ENCODE data around the gene PARVB.
A peak's percentile ranks its signal among the peaks of the same experiment; 100 is the strongest.

PARVB gene

DNA sequence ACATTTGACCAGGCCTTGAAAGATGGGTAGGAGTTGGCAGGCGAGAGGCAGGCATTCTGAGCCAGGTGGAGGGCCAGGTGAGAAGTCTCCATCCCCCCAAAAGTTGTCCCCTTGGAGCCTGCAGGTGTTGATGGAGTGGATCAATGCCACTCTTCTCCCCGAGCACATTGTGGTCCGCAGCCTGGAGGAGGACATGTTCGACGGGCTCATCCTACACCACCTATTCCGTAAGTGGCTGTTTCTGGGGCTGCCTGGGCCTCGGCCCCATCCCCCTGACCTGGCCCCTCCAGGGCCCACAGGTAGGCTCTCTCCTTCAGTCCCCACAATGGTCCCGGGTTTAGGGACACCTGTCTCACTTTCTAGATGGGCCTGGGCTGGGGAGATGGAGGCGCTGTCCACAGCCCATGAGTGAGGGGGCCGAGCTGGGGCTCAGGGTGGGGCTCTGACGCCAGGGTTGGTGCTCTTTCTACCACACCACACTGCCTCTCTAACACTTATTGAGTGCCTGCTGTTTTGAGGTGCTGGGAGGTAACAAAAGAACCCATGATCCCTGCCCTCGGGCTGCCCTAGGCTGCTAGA, 163.6 kb downstream of the PARVB start:
- DNase-seq = no peak

DNA sequence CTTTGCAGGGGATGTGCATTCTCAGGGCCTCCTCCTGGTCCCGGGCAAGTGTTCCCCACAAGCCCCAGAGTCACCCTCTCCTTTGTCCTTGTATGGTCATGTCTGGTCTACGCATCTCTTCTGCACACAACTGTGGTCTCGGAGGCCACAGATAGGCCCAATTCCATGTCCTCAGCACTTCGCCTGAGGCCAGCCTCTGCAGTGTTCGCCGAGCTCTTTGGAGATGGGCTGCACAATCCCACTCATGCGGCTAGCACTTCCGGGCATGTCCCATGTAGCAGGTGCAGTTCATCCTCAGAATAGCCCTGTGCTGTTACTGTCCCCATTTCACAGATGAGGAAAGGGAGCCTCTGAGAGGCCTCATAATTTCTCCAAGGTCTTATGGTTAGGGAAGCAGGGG, 164.2 kb downstream of the PARVB start:
- no peak for DNase-seq

DNA sequence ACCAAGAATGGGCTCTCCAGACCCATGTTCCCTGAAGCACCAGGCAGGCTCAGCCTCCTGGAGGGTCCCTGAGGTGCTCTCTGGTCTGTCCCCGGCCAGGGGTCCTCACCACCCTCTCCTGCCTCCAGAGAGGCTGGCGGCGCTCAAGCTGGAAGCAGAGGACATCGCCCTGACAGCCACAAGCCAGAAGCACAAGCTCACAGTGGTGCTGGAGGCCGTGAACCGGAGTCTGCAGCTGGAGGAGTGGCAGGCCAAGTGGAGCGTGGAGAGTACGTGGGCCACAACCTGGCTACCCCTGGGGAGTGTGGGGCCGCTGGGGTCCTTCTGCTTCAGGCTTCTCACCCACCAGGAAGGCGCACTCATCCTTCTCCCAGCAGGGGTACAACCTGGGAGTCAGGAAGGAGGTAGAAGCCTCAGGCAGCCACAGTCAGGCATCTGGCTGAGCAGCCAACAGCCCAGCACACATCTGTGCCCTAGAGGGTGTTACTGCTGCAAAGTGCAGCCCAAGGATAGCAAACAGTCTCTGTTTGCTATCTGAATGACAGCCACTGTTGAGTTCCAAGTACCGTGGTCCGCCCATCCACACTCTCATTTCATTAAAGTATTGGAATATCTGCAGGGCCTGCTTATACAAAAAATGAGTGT, 165.0 kb downstream of the PARVB start:
- no peak for DNase-seq

DNA sequence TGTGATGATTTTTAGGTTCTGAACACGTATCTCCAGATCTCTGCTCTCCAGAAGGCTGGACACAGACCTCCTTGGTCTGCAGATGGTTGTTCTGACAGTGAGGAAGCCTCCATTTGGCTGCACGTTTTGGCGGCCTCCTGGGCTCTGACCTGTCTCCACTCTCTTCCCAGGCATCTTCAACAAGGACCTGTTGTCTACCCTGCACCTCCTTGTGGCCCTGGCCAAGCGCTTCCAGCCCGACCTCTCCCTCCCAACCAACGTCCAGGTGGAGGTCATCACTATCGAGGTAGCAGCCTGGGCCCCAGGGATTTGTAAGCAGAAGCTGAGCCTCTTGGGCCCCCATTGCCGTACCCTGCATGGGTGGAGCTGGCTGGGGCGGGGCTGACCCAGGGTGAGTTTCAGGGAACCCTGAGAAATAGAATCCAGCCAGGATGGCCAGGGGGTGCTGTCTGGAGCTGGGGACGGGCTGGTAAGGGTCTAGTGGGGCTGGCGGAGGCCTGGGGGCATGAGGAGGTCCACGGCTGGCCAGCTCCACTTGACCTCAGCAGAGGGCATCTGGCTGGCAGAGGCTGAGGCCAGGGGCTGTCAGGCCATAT, 166.4 kb downstream of the PARVB start:
- no peak for DNase-seq

DNA sequence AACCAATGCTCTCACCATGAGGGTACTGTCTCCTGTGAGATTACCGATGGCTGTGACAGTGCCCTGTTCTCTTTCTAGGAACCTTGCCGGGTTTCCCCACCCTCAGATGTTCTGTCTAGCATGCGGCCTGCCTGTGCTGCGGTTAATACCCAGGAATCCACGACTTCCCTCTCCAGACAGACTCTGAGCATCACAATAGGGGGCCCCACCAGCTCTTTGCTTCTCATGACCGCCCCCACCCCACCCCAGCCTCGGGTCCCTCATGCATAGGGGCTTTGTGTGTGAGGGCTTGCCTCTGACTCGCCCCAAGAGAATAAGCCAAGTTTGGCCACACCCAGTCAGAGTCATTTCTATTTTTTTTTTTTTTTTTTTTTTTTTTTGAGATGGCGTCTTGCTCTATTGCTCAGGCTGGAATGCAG, 166.9 kb downstream of the PARVB start:
- DNase-seq = peak; percentile 44

DNA sequence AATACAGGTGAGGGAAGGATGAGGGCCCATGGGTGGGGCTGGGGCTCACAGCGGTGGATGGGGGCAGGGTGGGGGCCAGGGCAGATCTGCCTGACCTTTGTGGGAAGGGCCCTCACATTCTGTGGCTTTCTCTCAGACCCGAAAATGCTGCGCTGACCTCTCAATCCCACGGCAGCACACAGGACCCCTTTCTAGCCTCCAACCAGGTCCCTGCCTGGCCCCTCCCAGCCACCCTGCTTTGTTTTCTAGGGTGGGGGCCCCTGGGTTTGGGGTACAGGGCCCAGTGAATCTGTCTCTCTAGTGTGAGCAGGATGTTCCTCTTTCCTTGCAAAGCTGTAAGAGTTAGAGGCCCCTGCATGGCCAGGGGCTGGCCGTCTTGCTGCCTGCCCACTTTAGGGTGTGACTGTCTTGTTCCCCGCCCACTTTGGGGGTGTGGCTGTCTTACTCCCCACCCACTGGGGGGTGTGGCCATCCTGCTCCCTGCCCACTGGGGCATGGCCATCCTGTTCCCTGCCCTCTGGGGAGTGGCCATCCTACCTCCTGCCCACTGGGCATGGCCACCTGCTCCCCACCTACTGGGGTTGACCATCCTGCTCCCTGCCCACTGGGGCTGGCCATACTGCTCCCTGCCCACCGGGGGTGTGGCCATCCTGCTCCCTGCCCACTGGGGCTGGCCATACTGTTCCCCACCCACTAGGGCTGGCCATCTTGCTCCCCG, 168.2 kb downstream of the PARVB start:
- DNase-seq = peak; percentile 29

DNA sequence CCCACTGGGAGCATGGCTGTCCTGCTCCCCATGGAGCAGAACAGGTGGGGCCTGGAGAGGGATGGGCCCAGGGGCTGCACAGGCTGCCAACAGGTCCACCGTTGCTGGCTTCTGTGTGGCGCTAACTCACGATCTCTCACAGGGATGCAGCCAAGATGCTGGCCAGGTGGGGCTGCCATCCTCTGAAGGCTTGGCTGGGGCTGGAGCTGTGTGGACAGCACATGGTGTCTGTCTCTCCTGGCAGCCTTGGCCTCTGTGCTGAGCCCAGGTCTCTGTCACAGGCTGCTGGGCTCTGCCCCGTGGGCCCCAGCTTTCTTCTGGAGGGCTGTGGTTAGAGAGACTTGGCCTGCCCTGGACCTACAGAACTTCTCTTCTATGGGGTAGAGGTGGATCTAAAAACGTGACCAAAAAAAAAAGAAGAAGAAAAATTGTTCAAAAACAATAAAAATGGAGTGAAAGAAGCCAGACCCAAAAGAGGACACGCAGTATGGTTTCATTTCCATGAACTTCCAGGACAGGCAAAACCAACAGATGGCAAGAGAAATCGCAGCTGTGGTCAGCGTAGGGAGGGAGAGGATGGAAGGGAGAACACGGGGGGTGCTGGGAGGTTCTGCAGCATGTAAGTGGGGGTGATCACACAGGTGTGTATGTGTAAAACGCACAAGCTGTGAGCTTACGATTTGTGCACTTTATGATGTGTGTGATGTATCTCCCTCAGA, 168.9 kb downstream of the PARVB start:
- DNase-seq = no peak

DNA sequence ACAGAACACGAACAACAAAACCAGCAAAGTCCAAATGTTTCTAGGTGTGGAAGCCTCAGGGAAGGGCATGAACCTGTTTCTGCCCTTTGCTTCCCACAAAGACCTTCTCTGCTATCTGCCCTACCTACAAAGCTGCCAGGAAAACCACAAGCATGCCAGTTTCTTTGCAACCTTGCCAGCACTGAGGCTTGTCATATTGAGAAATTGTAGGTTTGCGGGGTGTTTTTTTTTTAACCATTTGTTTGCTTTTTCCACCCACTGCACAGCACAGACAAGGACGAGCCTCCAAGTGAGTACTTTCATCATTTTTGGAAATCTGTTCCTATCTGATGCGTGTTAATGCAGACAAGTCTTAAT, 169.4 kb downstream of the PARVB start:
- no peak for DNase-seq

DNA sequence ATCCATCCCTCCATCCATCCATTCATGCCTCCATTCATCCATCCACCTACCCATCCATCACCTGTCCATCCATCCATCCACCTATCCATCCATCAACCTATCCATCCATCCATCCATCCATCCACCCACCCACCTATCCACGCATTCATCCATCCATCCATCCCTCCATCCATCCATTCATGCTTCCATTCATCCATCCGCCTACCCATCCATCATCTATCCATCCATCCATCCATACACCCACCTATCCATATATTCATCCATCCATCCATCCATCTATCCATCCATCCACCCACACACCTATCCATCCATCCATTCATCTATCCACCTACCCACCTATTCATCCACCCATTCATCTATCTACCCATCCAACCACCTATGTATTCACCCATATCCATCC, 170.5 kb downstream of the PARVB start:
- DNase-seq = no peak

DNA sequence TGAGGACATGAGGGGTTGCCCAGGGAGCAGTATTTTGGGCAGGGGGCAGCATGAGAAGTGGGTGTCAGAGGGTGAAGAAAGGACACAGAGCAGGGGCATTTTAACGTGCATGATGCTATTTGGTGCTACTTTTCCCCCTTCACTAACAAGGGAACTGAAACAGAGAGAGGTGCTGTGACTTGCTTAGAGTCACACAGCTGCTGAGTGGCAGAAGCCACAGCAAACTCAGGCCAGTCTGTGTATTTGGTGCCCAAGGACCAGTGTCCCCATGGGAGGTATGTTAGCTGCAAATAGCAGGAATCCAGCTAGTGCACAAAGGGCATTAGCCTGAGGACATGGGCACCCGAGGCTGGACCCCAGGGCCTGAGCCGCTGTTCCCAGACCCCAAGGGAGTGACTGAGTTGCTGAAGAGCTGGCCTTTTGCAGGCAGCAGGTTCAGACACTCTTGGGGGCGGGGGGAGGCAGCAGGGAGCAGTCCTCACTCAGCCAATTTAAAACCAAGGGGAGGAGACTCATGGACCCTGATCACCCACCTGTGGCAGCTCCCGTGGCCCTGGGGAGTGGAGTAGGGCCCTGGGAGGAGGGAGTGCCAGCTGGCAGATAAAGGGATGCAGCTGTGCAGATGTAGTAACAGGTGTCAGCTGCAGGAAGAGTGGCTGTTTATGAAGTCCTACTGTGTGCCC, 171.2 kb downstream of the PARVB start:
- no peak for DNase-seq

DNA sequence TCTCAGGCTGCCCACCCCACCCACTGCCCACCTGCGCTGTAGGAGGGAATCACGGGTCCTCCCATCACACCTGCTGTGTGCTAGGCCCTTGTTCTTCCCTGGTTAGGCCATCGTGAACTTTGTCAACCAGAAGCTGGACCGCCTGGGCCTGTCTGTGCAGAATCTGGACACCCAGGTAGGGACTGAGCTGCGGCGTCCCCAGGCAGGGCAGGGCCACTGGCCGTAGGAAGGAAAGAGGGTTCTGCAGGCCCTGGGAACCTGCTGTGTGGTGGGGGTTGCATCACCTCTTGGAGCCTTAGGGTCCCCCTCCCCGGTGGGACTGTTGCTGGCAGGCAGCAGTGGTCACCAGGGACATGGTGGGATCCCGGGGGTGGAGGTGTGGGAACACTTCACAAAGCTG, 172.1 kb downstream of the PARVB start:
- no peak for DNase-seq

DNA sequence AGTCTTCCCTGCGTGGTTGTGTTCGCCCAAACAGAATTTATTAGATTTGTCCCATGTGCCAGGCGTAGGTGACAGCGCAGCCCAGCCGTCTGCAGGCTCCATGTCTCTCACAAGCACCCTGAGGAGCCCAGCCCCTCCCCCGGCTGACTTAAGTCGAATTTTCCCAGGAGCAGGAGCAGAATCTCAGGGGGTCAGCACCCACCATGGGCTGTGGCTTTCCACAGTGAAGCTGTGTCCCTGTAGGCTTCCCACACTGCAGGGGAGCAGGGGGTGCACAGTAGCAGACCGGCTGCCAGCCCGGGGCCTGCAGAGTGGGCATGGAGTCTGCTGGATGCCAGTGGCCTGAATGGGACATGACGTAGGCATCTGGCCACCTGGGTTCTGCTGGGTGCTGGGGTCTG, 172.6 kb downstream of the PARVB start:
- DNase-seq = no peak

DNA sequence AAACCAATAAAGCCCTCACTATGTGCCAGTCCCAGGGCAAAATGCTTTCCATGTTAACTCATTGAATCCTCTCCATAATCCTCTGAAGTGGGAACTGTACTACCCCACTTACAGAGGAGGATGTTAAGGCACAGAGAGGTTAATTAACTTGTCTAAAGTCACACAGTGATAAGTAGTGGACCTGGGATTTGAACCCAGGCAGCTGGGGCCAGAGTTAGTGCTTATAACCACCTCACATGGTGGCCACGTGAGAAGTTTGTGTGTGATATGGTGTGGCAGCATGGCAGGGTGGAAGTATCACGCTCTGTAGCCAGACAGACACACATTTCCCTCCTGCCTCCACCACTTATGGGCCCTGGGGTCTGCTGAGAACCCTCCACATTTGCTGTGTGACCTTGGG, 173.2 kb downstream of the PARVB start:
- no peak for DNase-seq

DNA sequence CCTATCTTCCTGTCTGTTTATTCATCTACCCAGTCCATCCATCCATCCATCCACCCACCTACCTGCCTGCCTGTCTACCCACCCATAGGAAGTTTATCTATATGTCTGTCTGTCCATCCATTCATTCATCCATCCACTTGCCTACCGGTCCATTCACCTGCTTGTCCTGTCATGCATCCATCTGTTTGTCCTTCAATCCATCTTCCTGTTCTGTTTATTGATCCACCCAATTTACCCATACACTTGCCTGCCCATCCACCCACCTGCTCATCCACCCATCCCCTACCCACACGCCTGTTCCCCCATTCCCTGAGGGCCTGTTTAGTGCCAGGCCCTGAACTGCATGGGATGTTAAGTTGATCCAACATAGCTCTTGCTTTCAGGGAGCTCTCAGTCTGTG, 175.1 kb downstream of the PARVB start:
- DNase-seq = no peak

DNA sequence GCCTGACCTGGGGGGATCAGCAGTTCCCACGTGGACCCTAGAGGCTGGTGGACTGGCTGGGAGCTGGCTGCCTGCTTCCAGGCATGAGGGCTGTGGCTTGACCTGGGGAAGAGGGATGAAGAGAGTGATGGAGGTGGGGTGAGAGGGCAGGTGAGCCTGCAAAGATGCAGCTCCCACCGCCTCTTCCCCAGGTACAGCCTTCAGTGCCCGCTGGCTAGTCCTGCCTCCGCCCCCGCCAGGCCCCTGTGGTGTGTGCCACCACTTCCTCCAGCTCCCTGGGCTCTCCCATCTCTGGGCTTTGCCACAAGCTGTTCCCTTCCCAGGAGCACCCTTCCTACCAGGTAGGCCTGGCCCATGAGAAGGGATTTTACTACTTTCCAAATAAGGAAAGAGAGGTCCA, 175.8 kb downstream of the PARVB start:
- no peak for DNase-seq

DNA sequence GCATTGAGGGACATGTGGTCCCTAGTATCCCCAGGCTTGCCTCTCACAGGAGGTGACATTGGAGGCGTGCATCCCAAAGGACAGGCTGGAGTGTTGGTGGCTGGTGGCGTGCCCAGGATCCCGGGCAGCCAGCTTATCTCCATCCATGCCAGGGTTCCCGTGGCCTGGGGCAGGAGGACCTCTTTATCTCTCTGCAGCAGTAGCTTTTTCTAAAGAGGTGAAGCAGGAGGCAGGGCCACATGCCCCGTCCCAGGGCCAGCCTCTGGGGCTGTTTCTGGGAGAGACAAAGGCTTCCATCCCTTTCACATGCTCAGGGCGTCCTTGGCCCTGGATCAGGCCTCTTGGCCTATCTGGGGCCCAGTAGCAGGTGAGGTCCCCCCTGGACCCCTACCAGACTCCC, 176.3 kb downstream of the PARVB start:
- DNase-seq = no peak

DNA sequence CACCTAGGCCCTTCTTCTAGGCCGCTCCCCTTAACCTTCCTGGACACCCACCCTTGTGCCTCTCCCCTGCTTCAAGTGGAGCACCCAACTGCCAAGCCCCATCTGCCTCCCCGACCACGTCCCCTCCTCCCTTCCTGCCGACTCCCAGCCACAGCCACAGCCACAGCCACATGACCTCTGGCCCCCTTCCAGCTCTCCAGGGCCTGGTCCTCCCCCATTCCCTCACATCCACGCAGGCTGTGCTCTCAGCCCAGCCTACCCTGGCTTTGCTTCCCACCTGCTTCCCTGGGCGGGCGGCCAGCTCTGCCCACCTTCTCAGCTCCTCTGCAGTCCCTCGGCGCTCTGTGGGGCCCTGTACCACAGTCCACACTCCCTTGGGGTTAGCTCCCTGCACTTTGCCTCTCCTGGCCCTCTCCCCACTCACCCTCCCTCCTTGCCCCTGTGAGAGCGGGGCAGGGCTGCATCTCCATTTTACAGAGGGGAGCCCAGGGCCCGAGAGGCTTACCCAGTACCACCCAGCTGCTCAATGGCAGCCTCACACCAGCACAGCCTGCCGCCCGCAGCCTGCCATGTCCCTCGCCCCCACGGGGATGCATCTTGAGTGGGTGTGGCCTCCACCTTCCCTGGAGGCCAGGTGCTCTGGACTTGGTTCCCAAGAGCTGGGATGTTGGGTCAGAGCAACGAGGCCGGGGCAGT, 176.9 kb downstream of the PARVB start:
- DNase-seq = no peak

DNA sequence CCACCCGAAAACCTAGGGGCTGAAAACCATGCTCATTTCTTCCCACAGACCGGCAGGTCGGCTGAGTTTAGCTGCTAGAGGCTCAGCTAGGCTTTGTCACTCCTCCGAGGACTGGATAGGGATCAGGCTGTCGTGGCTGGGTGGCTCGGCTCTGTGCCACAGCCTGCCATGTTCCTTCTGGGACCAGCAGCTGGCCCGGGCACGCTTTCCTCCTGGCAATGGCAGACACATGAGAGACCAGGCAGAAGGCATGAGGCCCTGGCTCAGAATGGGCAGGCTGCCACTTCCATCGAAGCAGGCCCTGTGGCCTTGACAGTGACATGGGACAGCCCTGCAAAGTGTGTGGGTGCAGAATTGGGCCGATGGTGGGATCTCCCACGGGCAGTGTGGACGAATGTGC, 177.6 kb downstream of the PARVB start:
- DNase-seq = no peak

DNA sequence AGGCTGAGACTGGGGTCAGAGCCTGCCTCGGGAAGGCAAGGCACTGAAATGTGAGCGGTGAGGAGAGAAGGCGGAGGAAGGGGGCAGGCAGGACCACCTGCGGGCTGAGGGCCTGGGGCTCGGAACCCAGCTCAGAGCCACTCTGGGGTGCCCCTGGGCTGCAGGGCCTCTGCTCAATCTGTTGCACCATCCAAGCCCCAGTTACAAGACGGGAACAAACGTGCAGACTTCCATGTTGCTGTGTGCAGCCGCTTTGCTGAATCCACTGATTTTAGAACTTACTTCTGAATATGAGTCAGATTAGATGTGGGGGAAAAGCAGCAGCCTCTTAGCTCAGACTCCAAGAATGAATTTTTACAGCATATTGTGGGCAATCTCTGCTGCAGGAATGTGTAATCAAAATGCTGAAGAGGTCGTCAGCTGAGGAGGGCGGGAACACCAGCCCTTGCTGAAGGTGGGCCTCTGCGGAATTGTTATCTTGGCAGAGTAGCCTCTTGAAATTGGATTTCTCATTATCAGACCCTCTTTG, 178.2 kb downstream of the PARVB start:
- no peak for DNase-seq

DNA sequence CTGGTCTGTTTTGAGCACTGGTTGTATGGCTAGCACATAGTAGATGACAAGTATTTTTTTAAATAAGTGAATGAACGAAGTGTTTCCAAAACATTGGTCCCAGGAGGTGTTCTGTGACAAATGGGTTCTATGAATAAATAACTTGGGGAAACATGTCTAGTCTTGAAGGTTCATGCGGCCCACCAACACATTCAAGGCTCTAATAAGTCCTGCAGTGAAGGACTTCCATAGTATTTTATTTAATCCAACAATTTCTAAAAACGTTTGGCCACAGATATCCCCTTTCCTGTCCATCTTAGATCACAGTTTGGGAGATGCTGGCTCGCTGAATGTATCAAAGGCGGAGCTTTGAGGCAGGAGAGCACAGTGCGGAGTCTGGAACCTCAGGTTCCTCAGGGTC, 179.1 kb downstream of the PARVB start:
- DNase-seq = no peak

DNA sequence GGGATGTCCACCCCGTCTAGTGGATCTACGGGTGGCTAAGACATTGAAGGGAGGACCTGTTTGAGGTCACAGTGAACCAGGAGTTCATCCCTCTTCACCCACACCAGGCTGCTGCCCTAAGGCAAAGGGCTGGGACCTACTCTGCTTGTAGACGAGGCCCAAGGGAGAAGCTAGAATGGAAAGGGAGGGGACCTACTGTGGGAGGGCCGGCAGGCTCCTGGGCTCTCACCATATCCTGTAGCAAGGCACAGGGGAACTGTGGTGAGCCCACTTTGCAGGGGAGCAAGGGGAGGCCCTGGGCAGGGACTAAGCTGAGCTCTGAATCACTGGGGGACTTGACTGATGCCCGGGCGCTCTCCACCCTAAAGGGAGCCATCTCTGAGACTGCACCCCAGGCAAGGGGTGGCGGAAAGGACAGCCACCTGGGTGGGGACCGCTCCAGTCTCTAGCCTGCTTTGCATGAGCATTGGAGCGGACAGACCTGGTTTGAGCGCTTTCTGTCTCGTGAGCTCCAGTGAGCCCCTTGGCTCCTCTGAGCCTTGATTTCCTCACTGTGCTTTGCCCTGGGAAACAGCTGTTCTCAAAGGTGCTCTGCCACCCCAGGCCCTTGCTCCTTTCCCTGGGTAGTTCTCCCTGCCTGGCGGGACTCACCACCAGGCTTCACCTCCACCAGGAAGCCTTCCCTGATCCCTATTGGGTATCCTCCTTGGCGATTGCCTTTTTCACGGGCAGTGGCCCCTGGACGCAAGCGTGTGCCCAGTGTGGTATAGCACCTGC, 180.8 kb downstream of the PARVB start:
- no peak for DNase-seq
